22Rv1 (cell line): Measurements from ENCODE around the gene SCN4B.

Experiments used
- H3K27ac ChIP-seq: fragments of 450-650 bp; 2 replicates; pipeline ENCODE4 v1.5.1; 2017
- ZFX ChIP-seq: fragments of 450-650 bp; IDR thresholded peaks from 2 replicates; pipeline ENCODE4 v1.6.1; 2017; ENCODE audit warnings: antibody characterized with exemption, borderline replicate concordance
- TF ChIP-seq, protein P1 (sequence below): fragments of 450-650 bp; IDR thresholded peaks from 2 replicates; pipeline ENCODE4 v1.5.1; 2017; ENCODE audit warnings: mild to moderate bottlenecking

Gene SCN4B

DNA sequence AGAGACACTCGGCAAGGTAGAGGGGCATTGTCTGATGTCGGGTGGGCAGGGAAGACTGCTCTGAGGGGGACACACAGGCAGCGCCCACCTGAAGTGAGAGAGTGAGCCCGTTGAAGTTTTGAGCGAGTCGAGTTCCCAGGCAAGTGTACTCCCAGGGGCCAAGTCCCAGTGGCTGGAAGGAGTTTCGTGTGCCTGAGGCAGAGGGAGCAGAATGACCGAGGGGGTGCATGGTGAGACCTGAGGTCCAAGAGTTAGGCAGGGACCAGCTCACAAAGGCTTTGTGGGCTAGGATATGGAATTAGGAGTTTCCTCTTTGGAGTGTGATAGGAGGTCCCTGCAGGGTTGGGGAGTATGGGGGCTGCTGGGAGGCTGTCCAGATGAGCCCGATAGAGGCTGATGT, 17.6 kb upstream of the SCN4B start:
- no peak overlapping the region for H3K27ac ChIP-seq
- TF ChIP-seq ZFX = no peak
- TF ChIP-seq, protein P1, sequence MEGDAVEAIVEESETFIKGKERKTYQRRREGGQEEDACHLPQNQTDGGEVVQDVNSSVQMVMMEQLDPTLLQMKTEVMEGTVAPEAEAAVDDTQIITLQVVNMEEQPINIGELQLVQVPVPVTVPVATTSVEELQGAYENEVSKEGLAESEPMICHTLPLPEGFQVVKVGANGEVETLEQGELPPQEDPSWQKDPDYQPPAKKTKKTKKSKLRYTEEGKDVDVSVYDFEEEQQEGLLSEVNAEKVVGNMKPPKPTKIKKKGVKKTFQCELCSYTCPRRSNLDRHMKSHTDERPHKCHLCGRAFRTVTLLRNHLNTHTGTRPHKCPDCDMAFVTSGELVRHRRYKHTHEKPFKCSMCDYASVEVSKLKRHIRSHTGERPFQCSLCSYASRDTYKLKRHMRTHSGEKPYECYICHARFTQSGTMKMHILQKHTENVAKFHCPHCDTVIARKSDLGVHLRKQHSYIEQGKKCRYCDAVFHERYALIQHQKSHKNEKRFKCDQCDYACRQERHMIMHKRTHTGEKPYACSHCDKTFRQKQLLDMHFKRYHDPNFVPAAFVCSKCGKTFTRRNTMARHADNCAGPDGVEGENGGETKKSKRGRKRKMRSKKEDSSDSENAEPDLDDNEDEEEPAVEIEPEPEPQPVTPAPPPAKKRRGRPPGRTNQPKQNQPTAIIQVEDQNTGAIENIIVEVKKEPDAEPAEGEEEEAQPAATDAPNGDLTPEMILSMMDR = no peak

DNA sequence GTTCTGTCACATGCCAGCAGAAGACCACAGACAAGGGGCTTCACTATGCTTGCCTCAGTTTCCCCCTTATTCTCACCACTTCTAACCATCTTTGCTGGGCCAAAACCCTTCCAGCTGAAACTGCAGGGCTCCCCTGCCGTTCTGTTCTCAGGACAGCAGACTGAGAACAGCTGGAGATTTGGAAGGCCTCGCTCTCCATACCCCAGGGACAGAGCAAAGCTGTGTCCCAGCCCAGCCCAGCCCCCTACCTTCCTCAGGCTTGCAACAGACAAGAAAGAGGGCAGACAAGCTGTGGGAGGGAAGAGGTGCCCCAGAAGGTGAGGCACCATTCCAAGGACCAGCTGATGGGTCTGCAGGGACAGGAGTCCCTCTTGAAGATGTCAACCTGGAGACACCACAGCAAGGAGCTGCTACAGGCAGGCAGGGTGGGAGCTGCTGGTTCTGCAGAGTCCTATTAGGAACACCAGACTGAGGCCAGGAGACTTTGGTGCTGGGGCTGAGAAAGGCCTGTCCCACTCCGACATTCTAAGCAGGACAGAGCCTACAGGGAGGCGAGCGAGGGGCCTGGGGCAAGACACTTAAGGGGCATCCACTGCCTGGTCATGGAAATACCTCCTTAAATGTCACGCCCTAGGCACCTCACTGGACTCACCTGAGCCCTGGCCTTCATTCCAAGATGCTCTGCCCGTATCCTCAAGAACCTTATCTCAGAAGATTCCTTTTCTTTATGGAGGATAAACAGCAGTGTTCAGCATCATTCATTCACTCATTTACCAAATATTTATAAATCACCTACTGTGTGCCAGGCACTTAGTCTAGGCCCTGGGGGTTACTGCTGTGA, 16.9 kb upstream of the SCN4B start:
- H3K27ac ChIP-seq = no peak overlapping the region
- TF ChIP-seq ZFX = no peak
- TF ChIP-seq, protein P1 = no peak

DNA sequence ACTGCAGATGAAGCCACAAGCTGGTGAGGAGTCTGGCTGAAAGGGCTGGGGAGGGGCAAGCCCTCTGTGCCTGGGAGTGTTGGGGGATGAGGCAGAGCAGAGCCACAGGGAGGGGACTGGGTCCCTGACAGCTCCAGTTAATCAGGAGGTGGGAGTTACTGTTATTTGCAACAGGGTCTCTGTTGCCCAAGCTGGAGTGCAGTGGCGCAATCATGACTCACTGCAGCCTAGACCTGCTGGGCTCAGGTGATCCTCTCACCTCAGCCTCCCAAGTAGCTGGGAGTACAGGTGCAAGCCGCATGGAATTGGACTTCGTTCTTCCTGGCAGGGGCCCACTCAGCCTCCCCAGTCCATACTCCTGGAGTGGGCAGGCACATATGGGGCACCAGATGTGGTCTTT, 16.1 kb upstream of the SCN4B start:
- no peak for TF ChIP-seq ZFX
- TF ChIP-seq, protein P1 = no peak
- H3K27ac ChIP-seq = no peak overlapping the region

DNA sequence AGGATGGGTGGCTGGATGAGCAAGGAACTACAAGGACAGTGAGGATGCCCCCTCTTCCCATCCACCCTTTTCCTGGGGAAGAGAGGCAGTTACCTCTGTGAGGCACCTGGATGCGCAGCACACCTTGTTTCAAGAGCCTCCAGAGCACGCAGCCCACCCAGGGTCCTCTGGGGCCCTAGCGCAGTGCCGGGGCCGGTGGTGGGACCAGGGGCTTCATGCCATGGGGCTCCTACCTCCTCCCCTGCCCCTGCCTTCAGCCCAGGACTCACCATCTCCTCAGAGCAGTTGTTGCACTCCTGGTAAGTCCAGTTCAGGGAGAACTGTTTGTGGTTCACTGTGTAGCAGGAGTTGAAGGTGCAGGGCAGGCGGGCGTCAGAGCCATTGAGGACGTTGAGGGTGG, 15.7 kb upstream of the SCN4B start:
- H3K27ac ChIP-seq = no peak overlapping the region
- TF ChIP-seq ZFX = no peak
- TF ChIP-seq, protein P1 = no peak

DNA sequence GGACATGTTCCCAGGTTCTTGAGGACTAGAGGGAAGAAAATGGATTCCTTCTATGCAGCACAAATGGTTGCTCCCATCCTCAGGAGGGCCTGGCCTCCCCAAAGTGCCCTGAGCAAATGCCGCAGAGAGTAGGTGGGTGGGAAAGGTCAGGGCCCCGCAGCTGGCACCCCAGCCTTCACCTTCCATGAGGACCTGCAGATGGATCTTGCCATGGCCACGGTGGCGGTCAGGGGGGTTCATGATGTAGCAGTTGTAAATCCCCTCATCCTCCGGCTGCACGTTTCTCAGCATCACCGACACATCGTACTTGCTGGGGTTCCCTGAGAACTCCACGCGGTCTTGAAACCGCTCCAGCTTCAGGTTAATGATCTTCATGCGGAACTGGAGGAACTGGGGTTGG, 15.3 kb upstream of the SCN4B start:
- H3K27ac ChIP-seq = no peak overlapping the region
- TF ChIP-seq, protein P1 = no peak
- no peak for TF ChIP-seq ZFX

DNA sequence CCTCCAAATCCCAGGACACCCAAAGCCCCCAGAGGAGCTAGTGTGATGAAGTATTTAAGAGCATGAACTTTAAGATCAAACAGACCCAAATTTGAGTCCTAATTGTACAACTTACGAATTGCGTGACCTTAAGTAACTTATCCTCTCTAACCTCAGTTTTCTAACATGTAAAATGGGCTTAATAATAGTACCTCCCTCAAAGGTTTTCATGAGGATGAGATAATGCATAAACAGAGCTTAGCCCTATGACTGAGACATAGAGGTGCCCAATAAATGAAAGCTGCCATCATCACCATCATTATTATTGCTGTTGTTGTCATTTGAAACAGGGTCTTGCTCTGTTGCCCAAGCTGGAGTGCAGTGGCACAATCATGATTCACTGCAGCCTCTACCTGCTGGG, 14.6 kb upstream of the SCN4B start:
- H3K27ac ChIP-seq = no peak overlapping the region
- no peak for TF ChIP-seq ZFX
- TF ChIP-seq, protein P1 = no peak

DNA sequence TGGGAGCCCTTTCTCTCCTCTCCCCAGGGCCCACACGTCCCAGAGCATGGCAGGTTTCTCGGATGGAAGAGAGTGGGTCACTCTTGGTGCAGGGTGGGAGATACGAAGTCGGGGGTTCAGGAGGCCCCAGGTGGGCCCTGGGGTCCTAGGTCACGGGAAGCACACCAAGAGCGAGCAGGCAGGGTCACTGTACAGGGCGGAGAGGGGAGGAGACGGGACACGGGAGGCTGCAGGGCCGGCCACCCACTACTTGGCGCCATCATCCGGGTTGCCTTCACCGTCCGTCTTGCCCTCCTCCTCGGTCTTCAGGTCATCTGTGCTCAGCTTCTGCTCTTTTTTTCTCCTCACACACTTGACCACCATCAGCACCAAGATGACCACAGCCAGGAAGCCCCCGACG, 14.0 kb upstream of the SCN4B start:
- no peak overlapping the region for H3K27ac ChIP-seq
- TF ChIP-seq ZFX = no peak
- TF ChIP-seq, protein P1 = no peak
